Measurements from ENCODE around the gene SPECC1. TPM values are rescaled to one million over a fixed set of nuclear protein-coding genes. Genes with fewer than 3 reads are reported as not detected.
"Not testable (repeated sequence)": the region's sequence is repeated elsewhere in the genome, so short reads cannot be mapped to it uniquely, and the experiment has no call there.

The SPECC1 gene
- 10 to 100 TPM; 21.8 to 65.0 (median 33.9) TPM for total RNA-seq

GRCh38 chr17:20009302-20010098 lies at the start of gene SPECC1:
Gene SPECC1, plus strand, starts transcription at chr17:20009359. Its CDS starts 87,293 bp downstream, at chr17:20096652.
- Histone ChIP-seq H3K27me3 (peaks cover 0 to 3% (median under 1%) of the 10 kb centered on the region in 4 donors), H3K27ac (peak within 1 kb of the TSS in 3 of 4 donors; percentile 62 to 72 (median 67)), H3K4me3 (peak within 1 kb of the TSS; percentile 66 to 80 (median 71)), H3K9me3 (no peaks in the 10 kb centered on the region), H3K4me1 (peaks cover 12 to 21% (median 17%) of the 10 kb centered on the region in 4 donors), H3K36me3 (no peaks in the 10 kb centered on the region)
- DNase-seq = peak; percentile 27 to 98
- peak; percentile 95 to 99 for ATAC-seq (ENCODE audit: low FRiP score in 2 of 2)
- TF ChIP-seq CTCF (IDR thresholded peaks at IDR 0.05) (peak; percentile 97 to 99 (median 98)), POLR2A (IDR thresholded peaks at IDR 0.05) (no peak)
- WGBS, 2 donors = 1% methylated on average over 22 of the region's 96 CpGs

GRCh38 chr17:19962954-19963353 lies 46.2 kb upstream of the SPECC1 start:
- not testable (repeated sequence) for ATAC-seq (ENCODE audit: low FRiP score in 2 of 2); H3K4me3 ChIP-seq; H3K9me3 ChIP-seq; DNase-seq; H3K27me3 ChIP-seq; H3K27ac ChIP-seq
- H3K36me3 ChIP-seq = peaks cover 7 to 74% (median 30%) of the 10 kb centered on the region in 4 donors
- peaks cover 0 to 16% (median 6%) of the 10 kb centered on the region in 4 donors for H3K4me1 ChIP-seq
- WGBS, 2 donors = 81 to 86% methylated on average over 2 of the region's 2 CpGs

- Histone ChIP-seq H3K27me3 (no peaks in the 10 kb centered on the region), H3K27ac (no peak overlapping the region), H3K9me3 (no peaks in the 10 kb centered on the region), H3K4me3 (no peak overlapping the region), H3K4me1 (peaks cover 13 to 34% (median 17%) of the 10 kb centered on the region in 4 donors), H3K36me3 (peaks cover 2 to 18% (median 9%) of the 10 kb centered on the region in 4 donors)
- 83 to 87% methylated on average over 2 of the region's 2 CpGs for WGBS, 2 donors
- TF ChIP-seq POLR2A (IDR thresholded peaks at IDR 0.05) = no peak
- TF ChIP-seq POLR2AphosphoS5 (IDR thresholded peaks at IDR 0.05) = no peak
- no peak for TF ChIP-seq EP300 (IDR thresholded peaks at IDR 0.05)
- no peak for TF ChIP-seq CTCF (IDR thresholded peaks at IDR 0.05)
- DNase-seq (no peak), ATAC-seq (ENCODE audit: low FRiP score in 2 of 2) (no peak)
Observed at GRCh38 chr17:19973156-19973555, 36.0 kb upstream of the SPECC1 start.

GRCh38 chr17:19975601-19976000 lies 33.6 kb upstream of the SPECC1 start:
- H3K4me3 ChIP-seq = no peak overlapping the region
- ATAC-seq (ENCODE audit: low FRiP score in 2 of 2) = no peak
- 59 to 68% methylated on average over 3 of the region's 3 CpGs for WGBS, 2 donors

More at GRCh38 chr17:19975601-19976000, 33.6 kb upstream of the SPECC1 start:
- no peaks in the 10 kb centered on the region for H3K27me3 ChIP-seq
- H3K27ac ChIP-seq = peak overlapping the region in 1 of 4 donors; percentile 98
- H3K36me3 ChIP-seq = peaks cover 0 to 7% (median 0%) of the 10 kb centered on the region in 4 donors
- H3K9me3 ChIP-seq = no peaks in the 10 kb centered on the region
- no peak for DNase-seq
- peaks cover 18 to 46% (median 28%) of the 10 kb centered on the region in 4 donors for H3K4me1 ChIP-seq
- TF ChIP-seq POLR2AphosphoS5 (IDR thresholded peaks at IDR 0.05) (no peak), CTCF (IDR thresholded peaks at IDR 0.05) (no peak), EP300 (IDR thresholded peaks at IDR 0.05) (no peak)
